Mucosa of descending colon (tissue), 3 donors: ENCODE measurements around the gene SPG11. TPM values are rescaled to one million over a fixed set of nuclear protein-coding genes. Genes with fewer than 3 reads are reported as not detected.

Experiments
- ATAC-seq: fragments of 200-7000 bp; cut with Tn5 transposase; one replicate; pipeline ENCODE4 v1.9.1; 2020; ENCODE audit warnings: mild to moderate bottlenecking, moderate library complexity
- DNase-seq, 3 donors: peaks; one replicate each; pipeline ENCODE4 v3.0.0-alpha.2; 2020
- H3K36me3 ChIP-seq: fragments of 200-600 bp; one replicate; pipeline ENCODE4 v1.8.0; 2021; ENCODE audit warnings: low read depth, mild to moderate bottlenecking
- H3K4me1 ChIP-seq: fragments of 200-600 bp; one replicate; pipeline ENCODE4 v1.8.0; 2021; ENCODE audit warnings: low read depth, mild to moderate bottlenecking
- H3K4me3 ChIP-seq: fragments of 200-600 bp; one replicate; pipeline ENCODE4 v1.8.0; 2021; ENCODE audit warnings: mild to moderate bottlenecking
- H3K9me3 ChIP-seq: fragments of 200-600 bp; one replicate; pipeline ENCODE4 v1.8.0; 2021; ENCODE audit warnings: mild to moderate bottlenecking
- CTCF ChIP-seq: fragments of 200-600 bp; IDR thresholded peaks from one replicate; pipeline ENCODE4 v1.8.0; 2022; ENCODE audit warnings: antibody characterized with exemption, mild to moderate bottlenecking
- intact Hi-C, 2 donors: fragments of 100-400 bp; cut with DNase I in 1 of 2; cut with micrococcal nuclease in 1 of 2; formaldehyde crosslinking; loops; one replicate each; pipeline versions ENCODE4 v1.11.0 to v1.11.1; 2022; cut with DNase I, micrococcal nuclease
- total RNA-seq, 3 donors: library from RNA; stranded (reverse); fragmentation: NEBNext Ultra II Directional in 2 of 3; extraction: Animal tissue kit (Norgen Biotek cat#: 25700) in 2 of 3; gene quantifications; one replicate each; pipeline versions ENCODE4 v1.2.1 to v1.2.4, GENCODE V29; 2021 to 2023
- donor health status: DM: no; HTN: no; CAD: no; lungs with moderate emphysema.
- donor health status: DM: no; HTN: no; CAD: no.
- donor health status: DM: no; HTN: yes; CAD: no.

The SPG11 gene
- total RNA-seq, 3 donors from 2014 or later, result 89.9 to 135 (median 90.6) TPM

DNA sequence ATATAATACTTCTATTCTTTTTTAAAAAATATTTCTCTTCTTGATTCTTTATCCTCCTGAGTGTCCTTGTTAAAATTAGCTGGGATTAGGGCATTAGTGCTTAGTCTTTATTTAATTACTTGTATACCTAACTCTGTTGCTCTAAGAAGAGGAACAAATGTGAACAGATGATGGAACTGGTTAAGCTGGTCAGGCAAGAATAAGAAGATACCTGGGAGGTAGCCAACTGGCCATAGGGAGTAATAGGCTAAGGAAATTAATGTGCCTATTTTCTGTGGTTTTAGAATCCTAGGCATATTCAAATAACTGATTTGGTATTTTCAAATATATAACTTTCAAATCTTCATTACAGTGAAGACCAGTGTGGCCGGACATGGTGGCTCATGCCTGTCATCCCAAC, 72.1 kb downstream of the SPG11 start:
- DNase-seq, result no peak
- H3K36me3 ChIP-seq, result peaks cover 13% of the 10 kb centered on the region
- no peak for TF ChIP-seq CTCF
- H3K4me3 ChIP-seq, result no peak overlapping the region
- intact Hi-C loops, result no loop called here
- no peak for ATAC-seq
- no peaks in the 10 kb centered on the region for H3K9me3 ChIP-seq
- no peaks in the 10 kb centered on the region for H3K4me1 ChIP-seq

DNA sequence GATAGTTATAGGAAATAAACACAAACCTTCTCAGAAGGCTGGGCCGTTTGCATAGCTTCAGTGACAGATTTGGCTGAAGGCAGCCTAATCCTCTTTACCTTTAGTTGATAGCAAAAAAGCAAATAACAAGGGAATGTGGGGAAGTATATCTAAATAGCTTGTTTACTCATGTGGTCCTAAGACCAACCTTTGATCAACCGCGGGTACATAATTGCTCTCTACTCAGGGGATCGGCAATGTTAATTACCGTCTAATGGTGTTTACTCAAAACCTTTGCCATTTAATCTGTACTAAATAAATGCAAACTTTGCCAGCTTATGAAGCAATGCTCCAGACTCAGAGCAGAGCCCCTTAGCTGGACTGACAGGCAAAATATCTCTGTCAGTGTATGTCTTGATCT, 74.9 kb downstream of the SPG11 start:
- ATAC-seq (no peak), DNase-seq (no peak)
- TF ChIP-seq CTCF, result no peak
- intact Hi-C loops, result no loop called here
- H3K4me1 ChIP-seq, result no peaks in the 10 kb centered on the region
- no peak overlapping the region for H3K4me3 ChIP-seq
- peaks cover 13% of the 10 kb centered on the region for H3K36me3 ChIP-seq
- no peaks in the 10 kb centered on the region for H3K9me3 ChIP-seq

DNA sequence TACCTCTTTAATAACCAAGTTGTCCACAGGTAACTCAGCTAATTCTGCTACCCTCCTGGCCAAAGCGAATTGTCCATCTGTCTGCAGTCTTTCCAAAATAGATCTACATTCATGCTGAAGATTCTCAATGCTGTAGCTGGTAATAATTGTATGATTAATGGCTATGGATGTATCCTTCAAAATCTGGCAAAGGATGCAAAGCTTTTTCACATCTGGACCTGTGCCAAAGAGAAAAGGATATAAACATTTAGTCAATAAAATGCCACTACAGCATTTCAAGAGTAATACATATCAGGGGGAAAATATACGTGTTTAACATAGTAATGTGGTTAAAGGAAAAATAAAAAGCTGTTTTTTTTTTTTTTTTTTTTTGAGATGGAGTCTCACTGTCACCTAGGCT, 77.8 kb downstream of the SPG11 start:
- ATAC-seq (no peak), DNase-seq (no peak)
- Histone ChIP-seq H3K4me1 (no peaks in the 10 kb centered on the region), H3K36me3 (peaks cover 14% of the 10 kb centered on the region), H3K9me3 (no peaks in the 10 kb centered on the region), H3K4me3 (no peak overlapping the region)
- intact Hi-C loops, result no loop called here
- no peak for TF ChIP-seq CTCF

DNA sequence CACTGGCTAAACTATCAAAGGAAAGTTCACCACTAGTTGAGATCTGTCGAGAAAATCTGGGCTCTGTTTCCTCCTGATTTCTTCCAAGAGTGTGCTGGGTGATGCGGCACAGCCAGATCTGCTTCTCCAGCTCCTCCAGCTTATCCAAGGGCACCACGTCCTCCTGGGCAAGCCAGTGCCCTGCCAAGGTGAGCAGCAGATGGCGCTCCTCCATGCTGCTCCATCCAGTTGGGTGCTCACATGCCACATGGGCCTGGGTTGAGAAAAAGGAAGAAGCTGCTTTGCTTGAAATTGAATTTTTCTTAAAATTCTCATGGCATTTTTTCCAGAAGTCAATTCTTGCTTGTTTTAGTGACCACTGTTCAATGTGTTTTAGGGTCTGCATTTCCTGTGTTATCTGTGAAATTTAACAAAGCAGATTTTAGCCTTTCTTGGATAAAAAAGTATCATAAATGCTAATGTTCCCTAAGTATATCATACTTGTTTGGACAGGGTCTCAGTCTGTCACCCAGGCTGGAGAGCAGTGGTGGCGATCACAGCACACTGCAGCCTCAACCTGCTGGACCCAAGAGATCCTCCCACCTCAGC, 79.2 kb downstream of the SPG11 start:
- Histone ChIP-seq H3K4me1 (no peaks in the 10 kb centered on the region), H3K36me3 (peaks cover 16% of the 10 kb centered on the region), H3K9me3 (no peaks in the 10 kb centered on the region), H3K4me3 (no peak overlapping the region)
- DNase-seq (peak in 2 of 3 donors; percentile 65 to 68), ATAC-seq (peak; percentile 90)
- TF ChIP-seq CTCF, result peak; percentile 25
- intact Hi-C loops, result no loop called here

DNA sequence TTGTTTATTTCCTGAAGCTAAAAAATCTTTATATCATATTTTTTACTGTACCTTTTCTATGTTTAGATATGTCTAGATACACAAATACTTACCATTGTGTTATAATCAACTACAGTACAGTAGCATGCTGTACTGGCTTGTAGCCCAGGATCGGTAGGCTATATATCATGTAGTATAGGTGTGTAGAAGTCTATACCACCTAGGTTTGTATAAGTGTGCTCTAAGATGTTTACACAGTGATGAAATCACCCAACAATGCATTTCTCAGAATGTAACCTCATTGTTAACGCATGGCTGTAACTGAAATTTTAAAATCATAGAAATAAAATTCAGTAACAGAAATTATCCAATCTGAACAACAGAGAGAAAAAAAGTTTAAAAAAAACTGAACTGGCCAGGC, 83.4 kb downstream of the SPG11 start:
- peaks cover 7% of the 10 kb centered on the region for H3K36me3 ChIP-seq
- intact Hi-C loops, result no loop called here

More for the DNA sequence above, 83.4 kb downstream of the SPG11 start:
- DNase-seq (no peak), ATAC-seq (peak; percentile 29)
- no peaks in the 10 kb centered on the region for H3K4me1 ChIP-seq
- no peaks in the 10 kb centered on the region for H3K9me3 ChIP-seq
- H3K4me3 ChIP-seq, result no peak overlapping the region
- TF ChIP-seq CTCF, result no peak
